ENCODE measurements around the gene LAPTM5. TPM values are rescaled to one million over a fixed set of nuclear protein-coding genes. Genes with fewer than 3 reads are reported as not detected.

LAPTM5 gene
- total and polyA plus RNA-seq, 2 of the 13 experiments (the other 11 are each of a cell fraction or from before 2014, with no cell fraction given): 0.41 to 0.86 TPM

DNA sequence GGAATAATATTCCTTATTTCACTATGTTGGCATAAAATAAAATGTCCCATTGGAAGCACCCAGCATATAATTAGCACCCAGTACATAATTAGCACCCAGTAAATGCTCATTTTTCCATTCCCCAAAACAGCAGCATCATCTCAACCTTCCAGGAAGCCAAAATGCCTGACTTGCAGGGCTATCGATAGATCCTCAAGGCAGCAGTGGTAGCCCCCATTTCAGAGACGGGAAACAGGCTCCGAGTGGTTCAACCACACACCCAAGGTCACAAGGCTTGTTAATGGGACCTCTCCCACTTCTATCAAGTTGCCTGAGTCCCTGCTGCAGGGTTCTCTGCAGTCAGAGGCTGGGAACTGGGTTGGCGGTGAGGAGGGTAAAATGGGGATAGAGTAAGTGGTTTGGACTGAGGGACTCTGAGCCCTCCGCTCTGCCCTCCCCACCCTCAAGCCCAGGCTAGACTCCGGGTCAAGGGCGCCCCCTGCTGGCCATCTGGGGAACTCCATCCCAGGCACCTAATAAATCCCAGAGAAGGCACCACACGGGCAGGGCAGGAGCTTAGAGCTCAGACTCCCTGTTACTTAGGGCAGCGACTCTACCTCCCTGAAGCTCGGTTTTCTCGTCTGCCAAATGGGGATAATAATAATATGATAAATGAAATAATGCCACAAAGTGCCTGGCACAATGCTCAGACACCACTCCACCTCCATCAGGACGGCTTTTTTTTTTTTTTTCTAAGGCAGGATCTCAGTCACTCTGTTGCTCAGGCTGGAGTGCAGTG is 21.9 kb upstream of the LAPTM5 start (continued):
- TF ChIP-seq, protein P1, sequence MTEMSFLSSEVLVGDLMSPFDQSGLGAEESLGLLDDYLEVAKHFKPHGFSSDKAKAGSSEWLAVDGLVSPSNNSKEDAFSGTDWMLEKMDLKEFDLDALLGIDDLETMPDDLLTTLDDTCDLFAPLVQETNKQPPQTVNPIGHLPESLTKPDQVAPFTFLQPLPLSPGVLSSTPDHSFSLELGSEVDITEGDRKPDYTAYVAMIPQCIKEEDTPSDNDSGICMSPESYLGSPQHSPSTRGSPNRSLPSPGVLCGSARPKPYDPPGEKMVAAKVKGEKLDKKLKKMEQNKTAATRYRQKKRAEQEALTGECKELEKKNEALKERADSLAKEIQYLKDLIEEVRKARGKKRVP (CRISPR knock-in tag; IDR thresholded peaks at IDR 0.05): no peak
- TF ChIP-seq, protein P2, sequence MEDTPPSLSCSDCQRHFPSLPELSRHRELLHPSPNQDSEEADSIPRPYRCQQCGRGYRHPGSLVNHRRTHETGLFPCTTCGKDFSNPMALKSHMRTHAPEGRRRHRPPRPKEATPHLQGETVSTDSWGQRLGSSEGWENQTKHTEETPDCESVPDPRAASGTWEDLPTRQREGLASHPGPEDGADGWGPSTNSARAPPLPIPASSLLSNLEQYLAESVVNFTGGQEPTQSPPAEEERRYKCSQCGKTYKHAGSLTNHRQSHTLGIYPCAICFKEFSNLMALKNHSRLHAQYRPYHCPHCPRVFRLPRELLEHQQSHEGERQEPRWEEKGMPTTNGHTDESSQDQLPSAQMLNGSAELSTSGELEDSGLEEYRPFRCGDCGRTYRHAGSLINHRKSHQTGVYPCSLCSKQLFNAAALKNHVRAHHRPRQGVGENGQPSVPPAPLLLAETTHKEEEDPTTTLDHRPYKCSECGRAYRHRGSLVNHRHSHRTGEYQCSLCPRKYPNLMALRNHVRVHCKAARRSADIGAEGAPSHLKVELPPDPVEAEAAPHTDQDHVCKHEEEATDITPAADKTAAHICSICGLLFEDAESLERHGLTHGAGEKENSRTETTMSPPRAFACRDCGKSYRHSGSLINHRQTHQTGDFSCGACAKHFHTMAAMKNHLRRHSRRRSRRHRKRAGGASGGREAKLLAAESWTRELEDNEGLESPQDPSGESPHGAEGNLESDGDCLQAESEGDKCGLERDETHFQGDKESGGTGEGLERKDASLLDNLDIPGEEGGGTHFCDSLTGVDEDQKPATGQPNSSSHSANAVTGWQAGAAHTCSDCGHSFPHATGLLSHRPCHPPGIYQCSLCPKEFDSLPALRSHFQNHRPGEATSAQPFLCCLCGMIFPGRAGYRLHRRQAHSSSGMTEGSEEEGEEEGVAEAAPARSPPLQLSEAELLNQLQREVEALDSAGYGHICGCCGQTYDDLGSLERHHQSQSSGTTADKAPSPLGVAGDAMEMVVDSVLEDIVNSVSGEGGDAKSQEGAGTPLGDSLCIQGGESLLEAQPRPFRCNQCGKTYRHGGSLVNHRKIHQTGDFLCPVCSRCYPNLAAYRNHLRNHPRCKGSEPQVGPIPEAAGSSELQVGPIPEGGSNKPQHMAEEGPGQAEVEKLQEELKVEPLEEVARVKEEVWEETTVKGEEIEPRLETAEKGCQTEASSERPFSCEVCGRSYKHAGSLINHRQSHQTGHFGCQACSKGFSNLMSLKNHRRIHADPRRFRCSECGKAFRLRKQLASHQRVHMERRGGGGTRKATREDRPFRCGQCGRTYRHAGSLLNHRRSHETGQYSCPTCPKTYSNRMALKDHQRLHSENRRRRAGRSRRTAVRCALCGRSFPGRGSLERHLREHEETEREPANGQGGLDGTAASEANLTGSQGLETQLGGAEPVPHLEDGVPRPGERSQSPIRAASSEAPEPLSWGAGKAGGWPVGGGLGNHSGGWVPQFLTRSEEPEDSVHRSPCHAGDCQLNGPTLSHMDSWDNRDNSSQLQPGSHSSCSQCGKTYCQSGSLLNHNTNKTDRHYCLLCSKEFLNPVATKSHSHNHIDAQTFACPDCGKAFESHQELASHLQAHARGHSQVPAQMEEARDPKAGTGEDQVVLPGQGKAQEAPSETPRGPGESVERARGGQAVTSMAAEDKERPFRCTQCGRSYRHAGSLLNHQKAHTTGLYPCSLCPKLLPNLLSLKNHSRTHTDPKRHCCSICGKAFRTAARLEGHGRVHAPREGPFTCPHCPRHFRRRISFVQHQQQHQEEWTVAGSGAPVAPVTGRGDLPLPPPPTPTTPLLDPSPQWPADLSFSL (CRISPR knock-in tag; IDR thresholded peaks at IDR 0.05): no peak
- peak; percentile 47; the same call in 1 of the 2 replicates for TF ChIP-seq SALL1 (CRISPR knock-in tag; IDR thresholded peaks at IDR 0.05)
- TF ChIP-seq ZNF263 (CRISPR knock-in tag; IDR thresholded peaks at IDR 0.05): no peak
- no peak for TF ChIP-seq PCBP1 (IDR thresholded peaks at IDR 0.05; ENCODE audit: borderline replicate concordance, low read depth, low read length)
- no peak for TF ChIP-seq DPF2 (CRISPR knock-in tag; IDR thresholded peaks at IDR 0.05; ENCODE audit: borderline replicate concordance, low read depth)
- TF ChIP-seq RAD21 (CRISPR knock-in tag; IDR thresholded peaks at IDR 0.05): peak; percentile 85
- TF ChIP-seq, protein P3, sequence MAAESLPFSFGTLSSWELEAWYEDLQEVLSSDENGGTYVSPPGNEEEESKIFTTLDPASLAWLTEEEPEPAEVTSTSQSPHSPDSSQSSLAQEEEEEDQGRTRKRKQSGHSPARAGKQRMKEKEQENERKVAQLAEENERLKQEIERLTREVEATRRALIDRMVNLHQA (CRISPR knock-in tag; IDR thresholded peaks at IDR 0.05): no peak
- TF ChIP-seq, protein P4, sequence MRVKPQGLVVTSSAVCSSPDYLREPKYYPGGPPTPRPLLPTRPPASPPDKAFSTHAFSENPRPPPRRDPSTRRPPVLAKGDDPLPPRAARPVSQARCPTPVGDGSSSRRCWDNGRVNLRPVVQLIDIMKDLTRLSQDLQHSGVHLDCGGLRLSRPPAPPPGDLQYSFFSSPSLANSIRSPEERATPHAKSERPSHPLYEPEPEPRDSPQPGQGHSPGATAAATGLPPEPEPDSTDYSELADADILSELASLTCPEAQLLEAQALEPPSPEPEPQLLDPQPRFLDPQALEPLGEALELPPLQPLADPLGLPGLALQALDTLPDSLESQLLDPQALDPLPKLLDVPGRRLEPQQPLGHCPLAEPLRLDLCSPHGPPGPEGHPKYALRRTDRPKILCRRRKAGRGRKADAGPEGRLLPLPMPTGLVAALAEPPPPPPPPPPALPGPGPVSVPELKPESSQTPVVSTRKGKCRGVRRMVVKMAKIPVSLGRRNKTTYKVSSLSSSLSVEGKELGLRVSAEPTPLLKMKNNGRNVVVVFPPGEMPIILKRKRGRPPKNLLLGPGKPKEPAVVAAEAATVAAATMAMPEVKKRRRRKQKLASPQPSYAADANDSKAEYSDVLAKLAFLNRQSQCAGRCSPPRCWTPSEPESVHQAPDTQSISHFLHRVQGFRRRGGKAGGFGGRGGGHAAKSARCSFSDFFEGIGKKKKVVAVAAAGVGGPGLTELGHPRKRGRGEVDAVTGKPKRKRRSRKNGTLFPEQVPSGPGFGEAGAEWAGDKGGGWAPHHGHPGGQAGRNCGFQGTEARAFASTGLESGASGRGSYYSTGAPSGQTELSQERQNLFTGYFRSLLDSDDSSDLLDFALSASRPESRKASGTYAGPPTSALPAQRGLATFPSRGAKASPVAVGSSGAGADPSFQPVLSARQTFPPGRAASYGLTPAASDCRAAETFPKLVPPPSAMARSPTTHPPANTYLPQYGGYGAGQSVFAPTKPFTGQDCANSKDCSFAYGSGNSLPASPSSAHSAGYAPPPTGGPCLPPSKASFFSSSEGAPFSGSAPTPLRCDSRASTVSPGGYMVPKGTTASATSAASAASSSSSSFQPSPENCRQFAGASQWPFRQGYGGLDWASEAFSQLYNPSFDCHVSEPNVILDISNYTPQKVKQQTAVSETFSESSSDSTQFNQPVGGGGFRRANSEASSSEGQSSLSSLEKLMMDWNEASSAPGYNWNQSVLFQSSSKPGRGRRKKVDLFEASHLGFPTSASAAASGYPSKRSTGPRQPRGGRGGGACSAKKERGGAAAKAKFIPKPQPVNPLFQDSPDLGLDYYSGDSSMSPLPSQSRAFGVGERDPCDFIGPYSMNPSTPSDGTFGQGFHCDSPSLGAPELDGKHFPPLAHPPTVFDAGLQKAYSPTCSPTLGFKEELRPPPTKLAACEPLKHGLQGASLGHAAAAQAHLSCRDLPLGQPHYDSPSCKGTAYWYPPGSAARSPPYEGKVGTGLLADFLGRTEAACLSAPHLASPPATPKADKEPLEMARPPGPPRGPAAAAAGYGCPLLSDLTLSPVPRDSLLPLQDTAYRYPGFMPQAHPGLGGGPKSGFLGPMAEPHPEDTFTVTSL (CRISPR knock-in tag; IDR thresholded peaks at IDR 0.05; ENCODE audit: borderline replicate concordance): no peak
- TF ChIP-seq IKZF4 (CRISPR knock-in tag; IDR thresholded peaks at IDR 0.05; ENCODE audit: borderline replicate concordance, low read depth, not compliant biosample characterization): no peak
- TF ChIP-seq ZNF180 (CRISPR knock-in tag; IDR thresholded peaks at IDR 0.05; ENCODE audit: borderline replicate concordance, low read depth): no peak
- no peak for TF ChIP-seq U2AF2 (IDR thresholded peaks at IDR 0.05; ENCODE audit: low read depth, low read length)
- peak; percentile 19; the same call in 1 of the 2 replicates for TF ChIP-seq HNF4A (CRISPR knock-in tag; IDR thresholded peaks at IDR 0.05)
- TF ChIP-seq MIER3 (CRISPR knock-in tag; IDR thresholded peaks at IDR 0.05; ENCODE audit: borderline replicate concordance): no peak

All from HepG2 (cell line).